ENCODE measurements around the gene PFKFB4.

PFKFB4 gene

GRCh38 chr3:48548729-48549705 lies 7.6 kb downstream of the PFKFB4 start:
- TF ChIP-seq CTCF (IDR thresholded peaks at IDR 0.05; ENCODE audit: extremely low read depth, missing control alignments), result peak; percentile 87
- peak; percentile 72 for DNase-seq (ENCODE audit: low spot score)

GRCh38 chr3:48548126-48548525 lies 8.5 kb downstream of the PFKFB4 start:
- no peak for TF ChIP-seq CTCF (IDR thresholded peaks at IDR 0.05; ENCODE audit: extremely low read depth, missing control alignments)
- no peak for DNase-seq (ENCODE audit: low spot score)

- DNase-seq (ENCODE audit: low spot score), result no peak
- no peak for TF ChIP-seq CTCF (IDR thresholded peaks at IDR 0.05; ENCODE audit: extremely low read depth, missing control alignments)
Measured at GRCh38 chr3:48546203-48546829, 10.3 kb downstream of the PFKFB4 start.

GRCh38 chr3:48544141-48544540 lies 12.5 kb downstream of the PFKFB4 start:
- DNase-seq (ENCODE audit: low spot score), result no peak
- TF ChIP-seq CTCF (IDR thresholded peaks at IDR 0.05; ENCODE audit: extremely low read depth, missing control alignments), result no peak

- no peak for TF ChIP-seq CTCF (IDR thresholded peaks at IDR 0.05; ENCODE audit: extremely low read depth, missing control alignments)
- DNase-seq (ENCODE audit: low spot score), result no peak
Measured at GRCh38 chr3:48543271-48543866, 13.2 kb downstream of the PFKFB4 start.

- no peak for DNase-seq (ENCODE audit: low spot score)
- TF ChIP-seq CTCF (IDR thresholded peaks at IDR 0.05; ENCODE audit: extremely low read depth, missing control alignments), result no peak
Measured at GRCh38 chr3:48538451-48538850, 18.2 kb downstream of the PFKFB4 start.

GRCh38 chr3:48536785-48537184 lies 19.8 kb downstream of the PFKFB4 start:
- no peak for TF ChIP-seq CTCF (IDR thresholded peaks at IDR 0.05; ENCODE audit: extremely low read depth, missing control alignments)
- no peak for DNase-seq (ENCODE audit: low spot score)

All from GM20000 (cell line).